Ascending aorta (tissue), 2 donors: ENCODE data around the gene COL4A2. TPM values are rescaled to one million over a fixed set of nuclear protein-coding genes. Genes with fewer than 3 reads are reported as not detected.
A peak's percentile ranks its signal among the peaks of the same experiment; 100 is the strongest.
"Not testable (repeated sequence)": the region's sequence is repeated elsewhere in the genome, so short reads cannot be mapped to it uniquely, and the experiment has no call there.

Experiments used
- DNase-seq, 2 donors: peaks; one replicate each; pipeline ENCODE4 v3.0.0-alpha.2; 2019; ENCODE audit warnings: low spot score in 2 of 2
- H3K27ac ChIP-seq, 2 donors: fragments of 200-600 bp; sonication (generic); one replicate each; pipeline ENCODE4 v1.5.1; 2016 to 2017; ENCODE audit warnings: mild to moderate bottlenecking in 1 of 2
- H3K27me3 ChIP-seq: fragments of 200-600 bp; sonication (generic); one replicate; pipeline ENCODE4 v1.5.1; 2017
- H3K36me3 ChIP-seq, 2 donors: fragments of 200-600 bp; sonication (generic); one replicate each; pipeline ENCODE4 v1.5.1; 2016
- H3K4me1 ChIP-seq, 2 donors: fragments of 200-600 bp; sonication (generic); one replicate each; pipeline ENCODE4 v1.5.1; 2016 to 2017; ENCODE audit warnings: mild to moderate bottlenecking in 1 of 2
- H3K4me3 ChIP-seq, 2 donors: fragments of 200-600 bp; sonication (generic); one replicate each; pipeline ENCODE4 v1.5.1; 2016 to 2017; ENCODE audit warnings: mild to moderate bottlenecking in 1 of 2
- H3K9me3 ChIP-seq, 2 donors: fragments of 200-600 bp; sonication (generic); one replicate each; pipeline ENCODE4 v1.5.1; 2016
- intact Hi-C: fragments of 100-400 bp; cut with DNase I; formaldehyde crosslinking; loops from one replicate; pipeline ENCODE4 v1.15.1; 2023
- total RNA-seq: library from RNA; depleted of rRNA; stranded (reverse); fragments of >200 nt; gene quantifications from one replicate; pipeline ENCODE4 v1.1.0, GENCODE V29; 2016
- TF ChIP-seq, protein P1 (sequence below), 3 experiments: fragments of 200-600 bp in 2 of 3; fragments of 450-650 bp in 1 of 3; sonication (generic) in 2 of 3; IDR thresholded peaks; one replicate each; pipeline ENCODE4 v1.5.1; 2016 to 2019; ENCODE audit warnings: antibody characterized with exemption in 3 of 3, mild to moderate bottlenecking in 1 of 3, moderate library complexity in 1 of 3

The COL4A2 gene
- total RNA-seq, 1 donor from 2014 or later = 1,227 TPM

DNA sequence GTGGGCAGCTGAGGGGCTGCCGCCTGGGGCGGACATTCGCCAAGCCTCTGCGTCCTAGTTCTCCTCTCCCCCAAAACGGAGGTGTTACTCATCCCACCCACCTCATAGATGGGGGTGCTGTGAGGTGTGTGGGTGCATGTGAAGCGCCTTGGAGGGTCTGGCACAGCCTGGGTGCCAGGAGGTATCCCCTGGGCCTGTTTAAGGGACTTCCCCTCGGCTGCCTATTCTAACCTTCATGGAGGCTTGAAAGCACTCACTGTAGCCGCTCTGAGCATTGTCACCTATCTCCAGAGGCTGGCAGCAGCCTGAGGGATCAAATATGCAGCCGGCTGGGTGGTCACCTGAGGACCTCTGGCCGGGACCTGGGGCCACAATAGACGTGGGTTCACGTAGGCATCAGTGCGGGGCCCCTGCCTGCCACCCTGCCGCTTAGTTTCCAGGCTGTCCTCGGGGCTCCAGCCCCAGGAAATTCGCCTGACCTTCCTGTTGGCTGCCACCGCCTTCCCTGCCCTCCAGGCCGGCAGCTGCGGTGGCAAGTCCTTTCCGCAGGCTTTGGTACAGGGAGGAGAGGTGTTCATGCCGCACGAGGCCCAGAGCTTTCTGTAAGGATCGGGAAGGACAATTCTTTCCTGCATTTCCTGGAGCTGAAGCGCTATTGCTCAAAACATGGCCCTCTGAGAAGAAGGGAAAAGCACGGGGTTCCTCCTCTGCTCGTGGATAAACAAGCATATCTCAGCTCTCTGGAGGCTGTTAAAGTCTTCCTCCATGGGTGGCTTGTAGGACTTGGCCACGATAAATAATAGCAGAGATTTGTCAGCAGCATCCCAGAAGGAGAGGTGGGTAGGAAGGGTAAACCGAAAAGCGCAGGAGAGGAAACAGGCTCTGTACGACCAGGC is 4.6 kb downstream of the COL4A2 start:
- intact Hi-C loops = loop anchor here (2.0 kb wide), 1 partner anchor 101 kb away; no protein-coding TSS in a partner anchor
- H3K4me1 ChIP-seq = peaks cover 17 to 54% of the 10 kb centered on the region in 2 donors
- H3K36me3 ChIP-seq = peaks cover 32 to 34% of the 10 kb centered on the region in 2 donors
- H3K27me3 ChIP-seq = no peaks in the 10 kb centered on the region
- no peaks in the 10 kb centered on the region for H3K9me3 ChIP-seq
- TF ChIP-seq, protein P1, sequence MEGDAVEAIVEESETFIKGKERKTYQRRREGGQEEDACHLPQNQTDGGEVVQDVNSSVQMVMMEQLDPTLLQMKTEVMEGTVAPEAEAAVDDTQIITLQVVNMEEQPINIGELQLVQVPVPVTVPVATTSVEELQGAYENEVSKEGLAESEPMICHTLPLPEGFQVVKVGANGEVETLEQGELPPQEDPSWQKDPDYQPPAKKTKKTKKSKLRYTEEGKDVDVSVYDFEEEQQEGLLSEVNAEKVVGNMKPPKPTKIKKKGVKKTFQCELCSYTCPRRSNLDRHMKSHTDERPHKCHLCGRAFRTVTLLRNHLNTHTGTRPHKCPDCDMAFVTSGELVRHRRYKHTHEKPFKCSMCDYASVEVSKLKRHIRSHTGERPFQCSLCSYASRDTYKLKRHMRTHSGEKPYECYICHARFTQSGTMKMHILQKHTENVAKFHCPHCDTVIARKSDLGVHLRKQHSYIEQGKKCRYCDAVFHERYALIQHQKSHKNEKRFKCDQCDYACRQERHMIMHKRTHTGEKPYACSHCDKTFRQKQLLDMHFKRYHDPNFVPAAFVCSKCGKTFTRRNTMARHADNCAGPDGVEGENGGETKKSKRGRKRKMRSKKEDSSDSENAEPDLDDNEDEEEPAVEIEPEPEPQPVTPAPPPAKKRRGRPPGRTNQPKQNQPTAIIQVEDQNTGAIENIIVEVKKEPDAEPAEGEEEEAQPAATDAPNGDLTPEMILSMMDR (IDR thresholded peaks at IDR 0.05) = no peak
- peak in 1 of 2 donors; percentile 59 for DNase-seq
- H3K27ac ChIP-seq = peak overlapping the region; percentile 95 to 99
- peak overlapping the region; percentile 84 for H3K4me3 ChIP-seq

DNA sequence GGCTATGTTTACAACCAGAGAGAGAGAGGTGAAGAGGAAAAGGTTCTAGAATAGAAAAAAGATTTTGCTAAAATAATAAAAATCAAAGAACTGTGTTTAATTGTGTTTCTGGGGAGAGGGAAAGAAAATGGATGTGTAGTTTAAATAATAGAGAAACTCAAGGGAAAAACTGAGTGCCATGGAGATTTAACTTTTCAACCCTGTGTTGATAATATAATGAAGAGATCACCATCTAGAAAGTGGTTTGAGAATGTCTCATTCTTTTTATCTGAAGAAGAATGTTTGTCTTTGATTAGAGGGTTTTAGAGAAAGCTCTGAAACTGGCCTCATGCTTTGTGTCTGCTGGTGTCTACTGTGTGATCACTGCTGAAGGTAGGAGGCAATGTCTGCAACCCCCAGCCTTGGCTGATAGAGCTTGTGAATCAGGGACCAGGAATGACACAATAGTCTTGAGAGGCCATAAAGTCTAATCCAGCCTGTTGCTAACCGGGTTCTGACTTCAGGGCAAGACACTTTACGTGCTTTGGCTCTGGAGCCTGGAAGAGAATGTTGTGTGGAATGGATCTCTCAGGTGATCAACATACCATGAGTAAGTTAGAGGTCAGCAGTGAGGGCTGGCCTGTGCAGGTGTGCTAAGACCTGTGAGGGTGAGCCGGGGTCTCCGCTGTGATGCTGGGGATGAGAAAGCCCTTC is 5.4 kb downstream of the COL4A2 start:
- peak overlapping the region; percentile 95 to 99 for H3K27ac ChIP-seq
- H3K9me3 ChIP-seq = no peaks in the 10 kb centered on the region
- TF ChIP-seq, protein P1 (IDR thresholded peaks at IDR 0.05) = no peak
- peak in 1 of 2 donors; percentile 83 for DNase-seq
- H3K4me3 ChIP-seq = peak overlapping the region; percentile 84
- peaks cover 40% of the 10 kb centered on the region in 2 donors for H3K36me3 ChIP-seq
- no peaks in the 10 kb centered on the region for H3K27me3 ChIP-seq
- H3K4me1 ChIP-seq = peaks cover 17 to 57% of the 10 kb centered on the region in 2 donors
- intact Hi-C loops = loop anchor here (2.0 kb wide), 1 partner anchor 100 kb away; no protein-coding TSS in a partner anchor

DNA sequence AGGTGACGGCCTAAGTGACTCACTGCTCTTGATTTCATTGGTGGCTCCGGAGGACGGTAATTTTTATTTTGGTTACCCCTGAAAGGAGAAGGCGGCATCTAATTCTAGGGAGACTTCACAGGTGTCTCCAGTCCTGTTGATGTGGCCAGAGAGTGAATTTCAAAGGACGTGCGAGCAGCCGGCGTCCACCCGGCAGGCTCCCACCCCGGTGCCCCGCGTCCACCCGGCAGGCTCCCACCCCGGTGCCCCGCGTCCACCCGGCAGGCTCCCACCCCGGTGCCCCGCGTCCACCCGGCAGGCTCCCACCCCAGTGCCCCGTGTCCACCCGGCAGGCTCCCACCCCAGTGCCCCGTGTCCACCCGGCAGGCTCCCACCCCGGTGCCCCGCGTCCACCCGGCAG is 6.2 kb downstream of the COL4A2 start:
- Histone ChIP-seq H3K4me1 (peaks cover 17 to 63% of the 10 kb centered on the region in 2 donors), H3K27ac (peak overlapping the region; percentile 95 to 99), H3K4me3 (peak overlapping the region; percentile 84), H3K36me3 (peaks cover 42 to 44% of the 10 kb centered on the region in 2 donors)
- intact Hi-C loops = loop anchor here (2.0 kb wide), 1 partner anchor 100 kb away; no protein-coding TSS in a partner anchor
- not testable (repeated sequence) for DNase-seq, H3K27me3 ChIP-seq, H3K9me3 ChIP-seq

DNA sequence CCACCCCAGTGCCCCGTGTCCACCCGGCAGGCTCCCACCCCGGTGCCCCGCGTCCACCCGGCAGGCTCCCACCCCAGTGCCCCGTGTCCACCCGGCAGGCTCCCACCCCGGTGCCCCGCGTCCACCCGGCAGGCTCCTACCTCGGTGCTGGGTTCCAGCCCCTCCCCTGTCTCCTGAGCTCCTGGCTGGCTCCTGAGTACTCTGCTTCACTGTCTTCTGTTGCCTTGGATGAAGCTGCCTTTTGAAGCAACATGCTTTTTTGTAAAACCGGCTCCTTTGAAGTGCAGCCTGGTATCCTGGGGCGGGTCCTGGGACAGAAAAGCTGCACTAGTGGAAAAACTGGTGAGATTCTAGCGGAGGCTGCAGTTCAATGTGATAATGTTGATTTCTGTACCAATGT is 6.6 kb downstream of the COL4A2 start:
- H3K27me3 ChIP-seq, H3K9me3 ChIP-seq: not testable (repeated sequence)
- Histone ChIP-seq H3K4me1 (peaks cover 17 to 66% of the 10 kb centered on the region in 2 donors), H3K4me3 (peak overlapping the region; percentile 27 to 54), H3K36me3 (peaks cover 42% of the 10 kb centered on the region in 2 donors), H3K27ac (peak overlapping the region; percentile 20 to 49)
- intact Hi-C loops = loop anchor here (2.0 kb wide), 1 partner anchor 99 kb away; no protein-coding TSS in a partner anchor
- DNase-seq = peak in 1 of 2 donors; percentile 54

DNA sequence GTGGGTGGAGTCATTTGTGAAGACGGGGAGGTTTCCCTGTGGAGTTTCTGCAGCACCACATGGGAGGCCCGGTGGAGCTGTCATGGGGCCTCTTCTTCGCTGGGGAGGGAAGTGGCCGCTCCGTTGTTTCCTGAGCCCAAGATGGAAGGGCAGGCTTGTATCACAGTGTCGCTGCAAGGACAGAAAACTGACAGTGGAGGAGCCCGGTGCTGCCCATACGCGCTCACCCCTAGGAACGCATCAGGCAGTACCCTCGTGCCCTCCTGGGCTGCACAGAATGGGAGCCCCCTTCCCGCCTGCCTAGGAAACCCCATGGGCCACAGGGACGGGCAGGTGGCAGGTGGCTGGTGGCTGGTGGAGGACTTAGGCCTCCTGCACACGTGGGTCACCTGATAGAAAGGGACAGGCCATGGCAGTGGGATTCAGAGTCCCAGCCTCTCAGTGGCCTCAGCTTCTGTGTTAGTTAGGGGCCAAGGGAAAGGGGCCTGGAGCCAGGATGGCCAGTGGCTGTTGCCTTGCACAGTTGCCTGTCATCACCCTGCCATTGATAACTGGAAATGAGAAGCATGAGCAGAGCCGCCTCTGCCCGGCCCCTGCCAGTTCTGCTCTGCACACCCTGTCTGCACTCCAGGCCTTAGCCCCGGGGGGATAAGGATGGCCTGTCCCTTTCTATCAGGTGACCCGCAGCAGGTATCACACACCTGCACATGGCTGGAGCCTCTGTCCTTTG is 7.6 kb downstream of the COL4A2 start:
- Histone ChIP-seq H3K4me1 (peaks cover 17 to 73% of the 10 kb centered on the region in 2 donors), H3K27ac (peak overlapping the region; percentile 20 to 49), H3K36me3 (peaks cover 35 to 38% of the 10 kb centered on the region in 2 donors), H3K27me3 (no peaks in the 10 kb centered on the region), H3K4me3 (peak overlapping the region; percentile 27 to 54), H3K9me3 (no peaks in the 10 kb centered on the region)
- intact Hi-C loops = no loop called here
- TF ChIP-seq, protein P1 (IDR thresholded peaks at IDR 0.05) = no peak
- DNase-seq = peak in 1 of 2 donors; percentile 63

DNA sequence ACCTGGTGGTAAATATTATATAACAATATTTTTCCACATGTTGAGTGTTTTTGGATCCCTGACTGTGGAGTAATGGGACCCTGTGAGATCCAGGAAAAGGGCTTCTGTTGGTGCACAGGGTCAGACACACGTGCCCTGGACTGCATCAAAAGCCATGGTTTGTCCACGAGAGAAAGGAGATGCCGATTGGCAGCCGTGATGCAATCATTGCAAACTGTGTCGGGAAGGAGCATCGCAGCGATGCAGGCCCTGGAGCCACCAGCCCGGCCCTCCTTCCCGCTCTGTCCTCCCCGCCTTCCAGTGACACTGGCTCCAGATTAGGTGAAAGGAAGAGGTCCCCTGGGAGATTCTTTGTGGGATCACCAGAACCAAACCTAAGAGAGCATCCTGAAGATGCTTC is 9.1 kb downstream of the COL4A2 start:
- TF ChIP-seq, protein P1 (IDR thresholded peaks at IDR 0.05) = no peak
- Histone ChIP-seq H3K27me3 (no peaks in the 10 kb centered on the region), H3K27ac (peak overlapping the region in 1 of 2 donors; percentile 49), H3K36me3 (peaks cover 27 to 31% of the 10 kb centered on the region in 2 donors), H3K4me3 (no peak overlapping the region), H3K9me3 (no peaks in the 10 kb centered on the region), H3K4me1 (peaks cover 17 to 74% of the 10 kb centered on the region in 2 donors)
- peak in 1 of 2 donors; percentile 61 for DNase-seq
- intact Hi-C loops = no loop called here
